Endometrial microvascular endothelial cells (primary cell): ENCODE results near the gene TENM4. TPM values are rescaled to one million over a fixed set of nuclear protein-coding genes. Genes with fewer than 3 reads are reported as not detected.
"Not testable (repeated sequence)": the region's sequence is repeated elsewhere in the genome, so short reads cannot be mapped to it uniquely, and the experiment has no call there.

Experiments
- in situ Hi-C: cut with HindIII; loops from 2 replicates; pipeline ENCODE4 v1.10.0; 2017; ENCODE audit warnings: low sequenced_read_pairs, low pct_unique_long_range_greater_than_20kb; ENCODE audit errors: inconsistent ontology term
- total RNA-seq: library from RNA; depleted of rRNA; stranded (reverse); fragments of >200 nt; gene quantifications from one replicate; pipeline ENCODE4 v1.2.3, GENCODE V29; 2015; ENCODE audit errors: inconsistent ontology term

TENM4 gene
- total RNA-seq, 1 donor from 2014 or later: 1.4 TPM

- in situ Hi-C loops: no loop called here
Measured at GRCh38 chr11:78641541-78641940, 799.3 kb downstream of the TENM4 start.

- in situ Hi-C loops: no loop called here
Measured at GRCh38 chr11:78638704-78639380, 802.0 kb downstream of the TENM4 start.

DNA sequence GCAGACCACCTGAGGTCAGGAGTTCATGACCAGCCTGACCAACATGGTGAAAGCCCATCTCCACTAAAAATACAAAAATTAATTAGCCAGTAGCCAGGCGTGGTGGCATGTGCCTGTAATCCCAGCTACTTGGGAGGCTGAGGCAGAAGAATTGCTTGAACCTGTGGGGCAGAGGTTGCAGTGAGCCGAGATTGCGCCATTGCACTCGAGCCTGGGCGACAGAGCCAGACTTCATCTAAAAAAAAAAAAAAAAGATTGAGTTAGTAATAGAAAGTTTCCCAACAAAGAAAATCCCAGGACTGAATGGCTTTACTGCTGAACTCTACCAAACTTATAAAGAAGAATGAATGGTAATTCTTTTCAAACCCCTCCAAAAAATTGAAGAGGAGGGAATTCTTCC is 803.3 kb downstream of the TENM4 start:
- in situ Hi-C loops: not testable (repeated sequence)

- in situ Hi-C loops: no loop called here
Measured at GRCh38 chr11:78635814-78636506, 804.9 kb downstream of the TENM4 start.

GRCh38 chr11:78633516-78634310 is 807.1 kb downstream of the TENM4 start:
- in situ Hi-C loops: no loop called here

DNA sequence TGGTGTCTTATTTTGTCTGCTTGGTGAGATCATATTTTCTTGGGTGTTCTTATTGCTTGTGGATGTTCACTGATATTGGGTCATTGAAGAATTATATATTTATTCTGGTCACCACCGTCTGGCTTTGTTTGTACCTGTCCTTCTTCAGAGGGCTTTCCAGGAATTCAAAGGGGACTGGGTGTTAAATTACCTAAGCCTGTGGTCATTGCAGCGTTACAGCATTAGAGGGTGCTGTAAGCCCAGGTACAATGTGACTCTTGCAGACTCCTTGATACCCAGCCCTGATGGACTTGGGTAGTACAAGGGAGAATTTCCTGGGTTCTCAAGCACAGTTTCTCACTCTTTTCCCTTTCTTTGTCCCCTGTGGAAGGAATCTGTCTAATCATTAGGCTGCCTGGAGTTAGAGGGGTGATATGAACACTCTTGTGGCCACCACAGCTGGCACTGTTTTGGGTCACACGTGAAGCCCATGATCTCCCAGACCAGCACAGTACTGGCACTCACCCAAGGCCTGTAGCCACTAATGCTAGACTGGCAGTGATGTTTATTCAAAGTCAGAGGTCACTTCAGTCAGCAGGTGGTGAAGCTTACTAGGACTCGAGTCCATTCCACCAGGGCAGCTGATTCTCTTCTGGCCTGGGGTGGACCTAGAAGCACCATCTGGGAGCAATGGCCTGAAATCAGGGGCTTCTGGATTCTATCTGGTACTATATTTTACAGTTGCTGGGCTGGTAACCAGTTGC is 810.1 kb downstream of the TENM4 start:
- in situ Hi-C loops: no loop called here

- in situ Hi-C loops: no loop called here
Measured at GRCh38 chr11:78630155-78630554, 810.7 kb downstream of the TENM4 start.

DNA sequence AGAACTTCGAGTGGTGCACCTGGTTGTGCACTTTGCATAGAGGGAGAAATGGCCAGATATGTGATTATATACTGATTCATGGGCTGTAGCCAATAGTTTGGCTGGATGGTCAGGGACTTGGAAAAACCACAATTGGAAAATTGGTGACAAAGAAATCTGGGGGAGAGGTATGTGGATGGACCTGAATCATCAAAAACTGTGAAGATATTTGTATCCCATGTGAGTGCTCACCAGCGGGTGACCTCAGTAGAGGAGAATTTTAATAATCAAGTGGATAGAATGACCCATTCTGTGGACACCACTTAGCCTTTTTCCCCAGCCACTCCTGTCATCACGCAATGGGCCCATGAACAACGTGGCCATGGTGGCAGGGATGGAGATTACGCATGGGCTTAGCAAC is 818.2 kb downstream of the TENM4 start:
- in situ Hi-C loops: no loop called here

- in situ Hi-C loops: no loop called here
Measured at GRCh38 chr11:78620159-78620558, 820.7 kb downstream of the TENM4 start.

- in situ Hi-C loops: no loop called here
Measured at GRCh38 chr11:78615724-78616123, 825.1 kb downstream of the TENM4 start.

DNA sequence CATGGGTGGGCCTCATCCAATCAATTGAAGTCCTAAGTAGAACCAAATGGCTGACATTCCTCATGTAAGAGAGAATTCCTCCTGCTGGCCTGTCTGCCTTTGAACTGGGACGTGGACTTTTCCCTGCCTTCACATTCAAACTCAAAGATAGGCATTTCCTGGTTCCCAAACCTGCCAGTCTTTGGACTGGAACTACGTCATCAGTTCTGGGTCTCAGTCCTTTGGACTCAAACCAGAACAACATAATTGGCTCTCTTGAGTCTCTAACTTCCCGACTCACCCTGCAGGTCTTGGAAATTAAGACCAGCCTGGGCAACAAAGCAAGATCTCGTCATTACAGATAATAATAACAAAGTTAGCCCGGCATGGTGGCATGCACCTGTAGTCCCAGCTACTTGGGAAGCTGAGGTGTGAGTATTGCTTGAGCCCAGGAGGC is 827.4 kb downstream of the TENM4 start:
- in situ Hi-C loops: no loop called here

GRCh38 chr11:78612721-78613377 is 828.0 kb downstream of the TENM4 start:
- in situ Hi-C loops: no loop called here

DNA sequence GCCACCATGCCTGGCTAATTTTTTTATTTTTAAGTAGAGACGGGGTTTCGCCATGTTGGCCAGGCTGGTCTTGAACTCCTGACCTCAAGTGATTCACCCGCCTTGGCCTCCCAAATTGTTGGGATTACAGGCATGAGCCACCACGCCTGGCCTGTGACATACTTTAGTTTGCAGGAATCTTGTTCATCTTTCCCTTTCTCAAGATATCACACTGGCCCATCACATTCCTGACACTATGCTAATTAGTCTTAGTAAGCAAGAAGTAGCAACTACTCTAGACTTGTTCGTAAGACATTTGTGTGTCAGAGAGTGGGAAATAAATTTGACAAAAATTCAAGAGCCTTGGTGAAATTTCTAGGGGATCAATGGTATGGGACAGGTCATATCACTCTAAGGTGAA is 831.5 kb downstream of the TENM4 start:
- in situ Hi-C loops: not testable (repeated sequence)

- in situ Hi-C loops: no loop called here
Measured at GRCh38 chr11:78607696-78608095, 833.1 kb downstream of the TENM4 start.

DNA sequence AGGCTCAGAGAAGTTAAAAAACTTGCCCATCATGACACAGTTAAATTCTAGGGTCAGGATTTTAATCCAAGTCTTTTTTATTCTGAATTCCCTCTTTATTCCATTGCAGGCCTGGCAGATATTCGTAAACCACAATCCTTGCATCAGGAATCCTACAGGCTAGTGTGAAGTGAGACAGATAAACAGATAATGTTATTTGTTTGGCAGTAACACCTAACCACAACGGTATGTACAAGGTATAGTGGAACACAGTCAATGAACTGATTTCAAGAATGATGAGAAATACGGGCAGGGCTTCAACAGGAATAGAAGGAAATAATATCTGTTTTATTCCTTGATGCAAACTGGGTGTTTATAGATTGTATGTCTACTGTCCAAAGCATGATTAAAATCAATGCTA is 834.2 kb downstream of the TENM4 start:
- in situ Hi-C loops: no loop called here

- in situ Hi-C loops: no loop called here
Measured at GRCh38 chr11:78605296-78605695, 835.5 kb downstream of the TENM4 start.

DNA sequence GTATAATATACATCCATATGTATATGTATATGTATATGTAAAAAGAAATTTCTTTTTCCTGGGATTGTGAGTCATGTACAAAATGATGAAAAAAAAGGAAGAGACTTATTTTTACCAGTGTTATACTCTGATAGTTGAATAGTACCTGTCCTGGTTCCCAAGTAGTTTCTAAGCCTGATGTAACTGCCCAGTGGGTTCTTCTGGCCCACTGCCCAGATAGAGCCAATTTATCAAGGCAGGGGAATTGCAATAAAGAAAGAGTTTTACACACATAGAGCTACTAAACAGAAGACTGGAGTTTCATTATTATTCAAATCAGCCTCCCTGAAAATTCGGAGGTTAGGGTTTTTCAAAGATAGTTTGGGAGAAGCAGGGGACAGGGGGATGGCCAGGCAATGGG is 837.0 kb downstream of the TENM4 start:
- in situ Hi-C loops: no loop called here
